OCI-LY3 (cell line): Measurements from ENCODE around the gene CHTF18.
"Not testable (repeated sequence)": the region's sequence is repeated elsewhere in the genome, so short reads cannot be mapped to it uniquely, and the experiment has no call there.

ENCODE experiments used
- H2AFZ ChIP-seq: fragments of 200-600, 300-600 bp; shearing (Covaris generic); 2 replicates; pipeline ENCODE4 v1.6.0; 2014; ENCODE audit warnings: antibody characterized with exemption, low read depth, low read length
- H3K27ac ChIP-seq: fragments of 200-600, 300-600 bp; sonication (generic); 2 replicates; pipeline ENCODE4 v1.5.1; 2014; ENCODE audit warnings: mild to moderate bottlenecking, low read length, moderate library complexity, mixed read lengths
- H3K27me3 ChIP-seq: fragments of 200-600, 300-600 bp; sonication (generic); 2 replicates; pipeline ENCODE4 v1.6.1; 2014; ENCODE audit warnings: low read depth, low read length, mixed read lengths
- H3K36me3 ChIP-seq: fragments of 200-600, 300-600 bp; sonication (generic); replicated peaks from 2 replicates; pipeline ENCODE3; 2014; ENCODE audit warnings: low read depth, low read length, mixed read lengths
- H3K4me1 ChIP-seq: fragments of 300-600, 200-600 bp; sonication (generic); 2 replicates; pipeline ENCODE4 v1.6.1; 2014; ENCODE audit warnings: low read length, mixed read lengths
- H3K4me2 ChIP-seq: fragments of 200-600, 300-600 bp; sonication (generic); 2 replicates; pipeline ENCODE4 v1.6.1; 2014; ENCODE audit warnings: low read length, mixed read lengths
- H3K4me3 ChIP-seq: fragments of 300-600, 200-600 bp; sonication (generic); 2 replicates; pipeline ENCODE4 v1.5.1; 2014; ENCODE audit warnings: antibody characterized with exemption, mild to moderate bottlenecking, low read length, moderate library complexity
- H3K79me2 ChIP-seq: fragments of 300-600, 200-600 bp; shearing (Covaris generic); 2 replicates; pipeline ENCODE4 v1.6.1; 2014; ENCODE audit warnings: mild to moderate bottlenecking, low read length, mixed read lengths
- H3K9ac ChIP-seq: fragments of 300-600, 200-600 bp; shearing (Covaris generic); 2 replicates; pipeline ENCODE4 v1.6.0; 2014; ENCODE audit warnings: mild to moderate bottlenecking, low read length, moderate library complexity
- H3K9me3 ChIP-seq: fragments of 200-600, 300-600 bp; shearing (Covaris generic); 2 replicates; pipeline ENCODE4 v1.6.1; 2014; ENCODE audit warnings: low read length, mixed read lengths; ENCODE audit not compliant: insufficient read depth
- H4K20me1 ChIP-seq: fragments of 200-600, 300-600 bp; sonication (generic); 2 replicates; pipeline ENCODE4 v1.6.1; 2016; ENCODE audit warnings: low read length, mixed read lengths; ENCODE audit not compliant: insufficient read depth
- CTCF ChIP-seq: fragments of 200-600, 300-600 bp; sonication (generic); IDR thresholded peaks from 2 replicates; pipeline ENCODE4 v1.5.1; 2014; ENCODE audit warnings: antibody characterized with exemption, low read length, low read depth
- EZH2phosphoT487 ChIP-seq: fragments of 200-600 bp; shearing (Covaris generic); IDR thresholded peaks from 2 replicates; pipeline ENCODE4 v1.6.1; 2018; ENCODE audit warnings: antibody characterized with exemption, mixed run types, low read depth

The CHTF18 gene

GRCh38 chr16:818132-818531 lies 29.7 kb downstream of the CHTF18 start:
- Histone ChIP-seq H3K9me3 (no peaks in the 10 kb centered on the region), H3K9ac (no peak overlapping the region), H3K79me2 (no peaks in the 10 kb centered on the region), H4K20me1 (no peaks in the 10 kb centered on the region), H2AFZ (no peak overlapping the region), H3K27me3 (no peaks in the 10 kb centered on the region), H3K4me1 (peaks cover 4% of the 10 kb centered on the region; the same call in 1 of the 2 replicates), H3K4me2 (no peak overlapping the region), H3K36me3 (no peaks in the 10 kb centered on the region), H3K27ac (no peak overlapping the region), H3K4me3 (no peak overlapping the region)
- TF ChIP-seq EZH2phosphoT487 (no peak), CTCF (no peak)

GRCh38 chr16:818592-818991 lies 30.2 kb downstream of the CHTF18 start:
- no peak overlapping the region for H3K4me3 ChIP-seq
- H3K27me3 ChIP-seq: no peaks in the 10 kb centered on the region
- no peak overlapping the region for H3K4me2 ChIP-seq
- TF ChIP-seq EZH2phosphoT487 (no peak), CTCF (no peak)
- H3K27ac ChIP-seq: no peak overlapping the region
- H3K36me3 ChIP-seq: no peaks in the 10 kb centered on the region
- H3K9me3 ChIP-seq: no peaks in the 10 kb centered on the region
- no peak overlapping the region for H2AFZ ChIP-seq
- no peaks in the 10 kb centered on the region for H3K79me2 ChIP-seq
- H4K20me1 ChIP-seq: no peaks in the 10 kb centered on the region
- H3K4me1 ChIP-seq: peaks cover 4% of the 10 kb centered on the region; the same call in 1 of the 2 replicates
- no peak overlapping the region for H3K9ac ChIP-seq

- no peak overlapping the region for H2AFZ ChIP-seq
- TF ChIP-seq EZH2phosphoT487: no peak
- TF ChIP-seq CTCF: no peak
- H3K27ac ChIP-seq: no peak overlapping the region
- no peaks in the 10 kb centered on the region for H3K9me3 ChIP-seq
- no peak overlapping the region for H3K4me3 ChIP-seq
- H3K27me3 ChIP-seq: no peaks in the 10 kb centered on the region
- no peaks in the 10 kb centered on the region for H4K20me1 ChIP-seq
- no peaks in the 10 kb centered on the region for H3K36me3 ChIP-seq
- H3K79me2 ChIP-seq: no peaks in the 10 kb centered on the region
- H3K9ac ChIP-seq: no peak overlapping the region
- no peak overlapping the region for H3K4me2 ChIP-seq
- H3K4me1 ChIP-seq: peaks cover 4% of the 10 kb centered on the region; the same call in 1 of the 2 replicates
Observed at GRCh38 chr16:819336-820043, 31.1 kb downstream of the CHTF18 start.

GRCh38 chr16:820044-820408 lies 31.6 kb downstream of the CHTF18 start:
- H3K36me3 ChIP-seq, H3K27me3 ChIP-seq, H3K4me2 ChIP-seq, H3K9me3 ChIP-seq, H3K79me2 ChIP-seq, H2AFZ ChIP-seq, H3K9ac ChIP-seq, H3K4me1 ChIP-seq, H3K27ac ChIP-seq, H4K20me1 ChIP-seq, H3K4me3 ChIP-seq: not testable (repeated sequence)
